22Rv1 (cell line): Measurements from ENCODE around the gene PTPRG.

ENCODE experiments used
- H3K27ac ChIP-seq: fragments of 450-650 bp; 2 replicates; pipeline ENCODE4 v1.5.1; 2017
- ZFX ChIP-seq: fragments of 450-650 bp; IDR thresholded peaks from 2 replicates; pipeline ENCODE4 v1.6.1; 2017; ENCODE audit warnings: antibody characterized with exemption, borderline replicate concordance
- TF ChIP-seq, protein P1 (sequence below): fragments of 450-650 bp; IDR thresholded peaks from 2 replicates; pipeline ENCODE4 v1.5.1; 2017; ENCODE audit warnings: mild to moderate bottlenecking

Gene PTPRG

GRCh38 chr3:61910732-61911131, 349.4 kb downstream of the PTPRG start:
- H3K27ac ChIP-seq: no peak overlapping the region
- TF ChIP-seq ZFX: no peak
- TF ChIP-seq, protein P1, sequence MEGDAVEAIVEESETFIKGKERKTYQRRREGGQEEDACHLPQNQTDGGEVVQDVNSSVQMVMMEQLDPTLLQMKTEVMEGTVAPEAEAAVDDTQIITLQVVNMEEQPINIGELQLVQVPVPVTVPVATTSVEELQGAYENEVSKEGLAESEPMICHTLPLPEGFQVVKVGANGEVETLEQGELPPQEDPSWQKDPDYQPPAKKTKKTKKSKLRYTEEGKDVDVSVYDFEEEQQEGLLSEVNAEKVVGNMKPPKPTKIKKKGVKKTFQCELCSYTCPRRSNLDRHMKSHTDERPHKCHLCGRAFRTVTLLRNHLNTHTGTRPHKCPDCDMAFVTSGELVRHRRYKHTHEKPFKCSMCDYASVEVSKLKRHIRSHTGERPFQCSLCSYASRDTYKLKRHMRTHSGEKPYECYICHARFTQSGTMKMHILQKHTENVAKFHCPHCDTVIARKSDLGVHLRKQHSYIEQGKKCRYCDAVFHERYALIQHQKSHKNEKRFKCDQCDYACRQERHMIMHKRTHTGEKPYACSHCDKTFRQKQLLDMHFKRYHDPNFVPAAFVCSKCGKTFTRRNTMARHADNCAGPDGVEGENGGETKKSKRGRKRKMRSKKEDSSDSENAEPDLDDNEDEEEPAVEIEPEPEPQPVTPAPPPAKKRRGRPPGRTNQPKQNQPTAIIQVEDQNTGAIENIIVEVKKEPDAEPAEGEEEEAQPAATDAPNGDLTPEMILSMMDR: no peak

DNA sequence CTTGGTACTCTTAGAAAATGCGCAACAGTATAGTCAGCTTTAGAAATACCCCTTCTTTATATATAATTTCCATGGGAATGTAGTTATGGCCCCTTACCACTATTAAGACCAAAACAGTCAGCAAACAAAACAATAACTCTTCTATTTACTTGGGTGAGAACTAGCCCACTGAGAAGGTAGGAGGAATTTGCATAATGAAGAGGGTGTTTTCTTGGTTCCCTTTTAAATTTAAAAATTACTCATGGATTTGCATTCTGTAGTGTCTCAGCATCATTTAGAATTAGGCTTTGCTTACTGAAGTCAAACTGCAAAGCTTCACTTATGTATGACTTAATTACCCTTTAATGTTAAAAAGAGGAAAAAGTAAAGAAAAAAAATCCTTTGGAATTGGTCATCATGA, 350.8 kb downstream of the PTPRG start:
- no peak overlapping the region for H3K27ac ChIP-seq
- TF ChIP-seq, protein P1: no peak
- TF ChIP-seq ZFX: no peak

- H3K27ac ChIP-seq: no peak overlapping the region
- TF ChIP-seq, protein P1: no peak
- TF ChIP-seq ZFX: no peak
Measured at GRCh38 chr3:61913701-61914100, 352.3 kb downstream of the PTPRG start.

- H3K27ac ChIP-seq: no peak overlapping the region
- TF ChIP-seq ZFX: no peak
- TF ChIP-seq, protein P1: no peak
Measured at GRCh38 chr3:61914276-61914675, 352.9 kb downstream of the PTPRG start.

DNA sequence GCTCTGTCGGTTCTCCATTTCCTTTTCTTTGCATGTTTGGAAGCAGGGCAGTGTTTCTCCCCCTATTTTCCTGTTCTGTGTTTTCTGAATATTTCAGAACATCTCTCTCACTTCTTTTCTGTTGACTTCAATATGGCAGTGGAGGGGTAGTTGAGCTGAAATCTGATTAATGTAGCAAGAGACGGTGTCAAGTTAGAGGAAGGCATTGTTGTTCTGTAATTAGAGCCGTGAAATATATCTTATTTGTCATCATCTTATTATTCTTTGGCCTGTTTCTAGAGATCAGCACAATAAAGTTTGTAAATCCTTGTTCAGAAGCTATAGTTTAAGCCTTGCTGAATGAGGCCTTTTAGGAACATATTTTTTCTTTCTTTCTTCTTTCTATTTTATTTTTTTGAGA, 353.9 kb downstream of the PTPRG start:
- TF ChIP-seq, protein P1: no peak
- no peak for TF ChIP-seq ZFX
- H3K27ac ChIP-seq: no peak overlapping the region

- TF ChIP-seq, protein P1: no peak
- TF ChIP-seq ZFX: no peak
Measured at GRCh38 chr3:61919371-61919770, 358.0 kb downstream of the PTPRG start.

GRCh38 chr3:61922118-61922517, 360.7 kb downstream of the PTPRG start:
- no peak overlapping the region for H3K27ac ChIP-seq
- TF ChIP-seq, protein P1: no peak
- no peak for TF ChIP-seq ZFX

More at GRCh38 chr3:61919371-61919770, 358.0 kb downstream of the PTPRG start:
- H3K27ac ChIP-seq: no peak overlapping the region
